SU-DHL-6 (cell line): ENCODE measurements around the gene HEATR3.

Experiments used
- H2AFZ ChIP-seq: fragments of 200-600 bp; sonication (generic); 2 replicates; pipeline ENCODE4 v1.6.1; 2014; ENCODE audit warnings: low read depth, mild to moderate bottlenecking, moderate library complexity, mixed read lengths, antibody characterized with exemption, low read length; ENCODE audit not compliant: severe bottlenecking
- H3F3A ChIP-seq: fragments of 200-600 bp; shearing (Covaris generic); 2 replicates; pipeline ENCODE4 v1.6.0; 2016; ENCODE audit warnings: antibody characterized with exemption, mild to moderate bottlenecking; ENCODE audit not compliant: insufficient read depth
- H3K27ac ChIP-seq: fragments of 200-600 bp; sonication (generic); 2 replicates; pipeline ENCODE4 v1.5.1; 2016; ENCODE audit warnings: low read depth, mild to moderate bottlenecking, low read length, moderate library complexity, mixed read lengths
- H3K27me3 ChIP-seq: fragments of 200-600 bp; sonication (generic), shearing (Covaris generic); 2 replicates; pipeline ENCODE4 v1.6.0; 2014; ENCODE audit warnings: mild to moderate bottlenecking, low read length
- H3K36me3 ChIP-seq: fragments of 200-600 bp; sonication (generic); 2 replicates; pipeline ENCODE4 v1.6.1; 2014; ENCODE audit warnings: mild to moderate bottlenecking, low read length, mixed read lengths
- H3K4me2 ChIP-seq: fragments of 300-600, 200-600 bp; shearing (Covaris generic), sonication (generic); 2 replicates; pipeline ENCODE4 v1.6.0; 2014; ENCODE audit warnings: low read length, low read depth, mild to moderate bottlenecking; ENCODE audit not compliant: poor library complexity, severe bottlenecking
- H3K4me3 ChIP-seq: fragments of 200-600 bp; sonication (generic); 2 replicates; pipeline ENCODE4 v1.5.1; 2014; ENCODE audit warnings: antibody characterized with exemption, low read length, mild to moderate bottlenecking, mixed read lengths; ENCODE audit not compliant: insufficient read depth, poor library complexity, severe bottlenecking
- H3K79me2 ChIP-seq: fragments of 200-600 bp; sonication (generic); 2 replicates; pipeline ENCODE4 v1.6.1; 2014; ENCODE audit warnings: mild to moderate bottlenecking, low read length, moderate library complexity; ENCODE audit not compliant: insufficient read depth
- H3K9ac ChIP-seq: fragments of 200-600 bp; sonication (generic); 2 replicates; pipeline ENCODE4 v1.7.0; 2014; ENCODE audit warnings: mild to moderate bottlenecking, low read length
- H3K9me2 ChIP-seq: fragments of 200-600 bp; sonication (generic); replicated peaks from 2 replicates; pipeline ENCODE4 v1.6.1; 2014; ENCODE audit warnings: low read length; ENCODE audit not compliant: insufficient read depth
- H3K9me3 ChIP-seq: fragments of 200-600 bp; sonication (generic); 2 replicates; pipeline ENCODE4 v1.6.1; 2014; ENCODE audit warnings: low read length, mixed read lengths; ENCODE audit not compliant: insufficient read depth
- H4K20me1 ChIP-seq: fragments of 200-600 bp; sonication (generic); 2 replicates; pipeline ENCODE4 v1.6.1; 2014; ENCODE audit warnings: low read depth, mild to moderate bottlenecking, antibody characterized with exemption, low read length, moderate library complexity, mixed read lengths
- EZH2phosphoT487 ChIP-seq: fragments of 200-600 bp; sonication (generic), shearing (Covaris generic); conservative IDR thresholded peaks from 2 replicates; pipeline ENCODE4 v1.6.1; 2018; ENCODE audit warnings: mild to moderate bottlenecking, antibody characterized with exemption, low read length, moderate library complexity, mixed read lengths
- TF ChIP-seq, protein P1 (sequence below): fragments of 200-600 bp; sonication (generic); IDR thresholded peaks from one replicate; pipeline ENCODE4 v1.5.1; 2017; ENCODE audit warnings: antibody characterized with exemption, mild to moderate bottlenecking, low read length, moderate library complexity; ENCODE audit not compliant: insufficient read depth, poor library complexity, severe bottlenecking

The HEATR3 gene, protein sequence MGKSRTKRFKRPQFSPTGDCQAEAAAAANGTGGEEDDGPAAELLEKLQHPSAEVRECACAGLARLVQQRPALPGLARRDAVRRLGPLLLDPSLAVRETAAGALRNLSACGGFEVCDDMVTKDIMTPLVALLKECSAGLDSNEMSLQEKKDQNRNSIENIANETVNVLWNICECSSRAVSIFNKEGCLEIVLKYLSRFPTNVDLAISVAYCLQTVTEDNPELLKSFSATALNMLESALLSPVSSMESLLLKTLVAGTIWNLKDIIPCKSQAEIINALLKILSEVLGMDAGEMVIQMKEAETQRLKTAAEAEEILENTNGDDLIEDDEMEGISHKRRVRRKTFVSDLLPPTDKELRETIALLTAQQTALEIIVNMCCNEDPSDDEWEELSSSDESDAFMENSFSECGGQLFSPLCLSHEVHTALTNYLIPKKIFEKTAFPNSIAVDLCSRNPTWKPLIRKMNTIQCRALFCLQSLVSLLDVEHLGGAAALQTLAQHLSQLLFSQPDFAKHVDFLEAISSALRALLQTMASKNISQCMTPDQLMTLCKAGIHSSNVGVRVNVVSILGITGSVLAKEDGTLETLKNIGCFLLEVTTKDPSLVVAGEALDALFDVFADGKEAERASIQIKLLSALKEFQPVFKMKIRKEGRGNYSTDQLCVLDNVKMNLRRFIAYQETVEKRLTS

DNA sequence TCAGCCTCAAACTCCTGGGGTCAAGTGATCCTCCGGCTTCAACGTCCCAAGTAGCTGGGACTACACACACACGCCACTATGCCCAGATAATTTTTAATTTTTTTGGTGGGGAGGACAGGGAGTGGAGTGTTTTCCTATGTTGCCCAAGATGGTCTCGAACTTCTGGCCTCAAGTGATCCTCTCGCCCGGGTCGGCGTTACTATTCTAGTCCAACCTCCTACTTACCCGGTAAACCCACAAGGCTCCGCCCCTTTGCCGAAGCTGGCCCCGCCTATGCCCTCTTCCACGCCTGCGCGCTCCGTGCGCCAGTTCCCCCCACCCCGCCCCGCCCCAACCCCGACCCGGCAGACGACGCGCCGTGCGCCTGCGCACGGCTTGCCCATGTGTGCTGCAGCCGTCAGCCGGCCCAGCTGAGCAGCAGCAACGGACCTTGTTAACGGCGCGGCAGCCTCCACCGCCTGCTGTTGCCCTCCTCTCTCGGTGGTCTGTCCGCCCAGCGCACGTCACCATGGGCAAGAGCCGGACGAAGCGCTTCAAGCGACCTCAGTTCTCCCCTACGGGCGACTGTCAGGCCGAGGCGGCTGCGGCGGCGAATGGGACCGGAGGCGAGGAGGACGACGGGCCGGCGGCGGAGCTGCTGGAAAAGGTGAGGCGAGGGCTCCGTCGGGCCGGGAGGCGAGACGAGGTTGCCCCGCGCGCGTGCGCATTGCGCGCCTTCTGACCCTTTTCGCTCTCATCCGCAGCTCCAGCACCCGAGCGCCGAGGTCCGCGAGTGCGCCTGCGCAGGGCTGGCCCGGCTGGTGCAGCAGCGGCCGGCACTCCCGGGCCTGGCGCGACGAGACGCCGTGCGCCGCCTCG is at the start of gene HEATR3:
HEATR3 (plus strand) TSS at position 347 of the 858 bp plus-strand sequence; CDS start at position 509, 162 bp downstream.
- no peaks in the 10 kb centered on the region for H4K20me1 ChIP-seq
- H3K36me3 ChIP-seq: 0 out of 2 replicates have a peak, but pooled peaks cover 6% of the 10 kb centered on the region
- peak within 1 kb of the TSS; percentile 84 for H3K4me3 ChIP-seq
- H3K9me2 ChIP-seq: no peaks in the 10 kb centered on the region
- H2AFZ ChIP-seq: peak within 1 kb of the TSS; percentile 83
- TF ChIP-seq EZH2phosphoT487: no peak
- TF ChIP-seq, protein P1, sequence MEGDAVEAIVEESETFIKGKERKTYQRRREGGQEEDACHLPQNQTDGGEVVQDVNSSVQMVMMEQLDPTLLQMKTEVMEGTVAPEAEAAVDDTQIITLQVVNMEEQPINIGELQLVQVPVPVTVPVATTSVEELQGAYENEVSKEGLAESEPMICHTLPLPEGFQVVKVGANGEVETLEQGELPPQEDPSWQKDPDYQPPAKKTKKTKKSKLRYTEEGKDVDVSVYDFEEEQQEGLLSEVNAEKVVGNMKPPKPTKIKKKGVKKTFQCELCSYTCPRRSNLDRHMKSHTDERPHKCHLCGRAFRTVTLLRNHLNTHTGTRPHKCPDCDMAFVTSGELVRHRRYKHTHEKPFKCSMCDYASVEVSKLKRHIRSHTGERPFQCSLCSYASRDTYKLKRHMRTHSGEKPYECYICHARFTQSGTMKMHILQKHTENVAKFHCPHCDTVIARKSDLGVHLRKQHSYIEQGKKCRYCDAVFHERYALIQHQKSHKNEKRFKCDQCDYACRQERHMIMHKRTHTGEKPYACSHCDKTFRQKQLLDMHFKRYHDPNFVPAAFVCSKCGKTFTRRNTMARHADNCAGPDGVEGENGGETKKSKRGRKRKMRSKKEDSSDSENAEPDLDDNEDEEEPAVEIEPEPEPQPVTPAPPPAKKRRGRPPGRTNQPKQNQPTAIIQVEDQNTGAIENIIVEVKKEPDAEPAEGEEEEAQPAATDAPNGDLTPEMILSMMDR: no peak
- peak within 1 kb of the TSS; percentile 67 for H3K4me2 ChIP-seq
- H3K9ac ChIP-seq: peak within 1 kb of the TSS; percentile 86
- H3K27me3 ChIP-seq: no peaks in the 10 kb centered on the region
- no peaks in the 10 kb centered on the region for H3F3A ChIP-seq
- peaks cover 38% of the 10 kb centered on the region for H3K79me2 ChIP-seq
- H3K9me3 ChIP-seq: no peaks in the 10 kb centered on the region
- peak within 1 kb of the TSS; percentile 91 for H3K27ac ChIP-seq

DNA sequence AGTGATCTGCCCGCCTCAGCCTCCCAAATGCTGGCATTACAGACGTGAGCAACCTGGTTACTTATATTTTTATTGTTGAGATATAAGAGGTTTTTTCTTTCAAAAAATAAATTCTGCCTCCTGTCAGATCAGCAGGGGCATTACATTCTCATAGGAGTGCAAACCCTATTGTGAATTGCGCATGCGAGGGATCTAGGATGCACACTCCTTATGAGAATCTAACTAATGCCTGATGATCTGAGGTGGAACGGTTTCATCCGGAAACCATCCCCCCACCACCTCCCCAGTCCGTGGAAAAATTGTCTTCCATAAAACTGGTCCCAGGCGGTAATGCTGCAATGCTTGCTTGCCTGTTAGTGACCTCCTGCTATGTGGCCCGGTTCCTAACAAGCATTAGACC is 48.2 kb upstream of the HEATR3 start:
- no peak for TF ChIP-seq EZH2phosphoT487
- TF ChIP-seq, protein P1: no peak
- Histone ChIP-seq H3F3A (no peaks in the 10 kb centered on the region), H4K20me1 (no peaks in the 10 kb centered on the region), H3K4me2 (no peak overlapping the region), H2AFZ (no peak overlapping the region), H3K27ac (no peak overlapping the region), H3K27me3 (no peaks in the 10 kb centered on the region), H3K4me3 (no peak overlapping the region), H3K79me2 (no peaks in the 10 kb centered on the region), H3K9me3 (no peaks in the 10 kb centered on the region), H3K9me2 (no peaks in the 10 kb centered on the region), H3K36me3 (no peaks in the 10 kb centered on the region), H3K9ac (no peak overlapping the region)

DNA sequence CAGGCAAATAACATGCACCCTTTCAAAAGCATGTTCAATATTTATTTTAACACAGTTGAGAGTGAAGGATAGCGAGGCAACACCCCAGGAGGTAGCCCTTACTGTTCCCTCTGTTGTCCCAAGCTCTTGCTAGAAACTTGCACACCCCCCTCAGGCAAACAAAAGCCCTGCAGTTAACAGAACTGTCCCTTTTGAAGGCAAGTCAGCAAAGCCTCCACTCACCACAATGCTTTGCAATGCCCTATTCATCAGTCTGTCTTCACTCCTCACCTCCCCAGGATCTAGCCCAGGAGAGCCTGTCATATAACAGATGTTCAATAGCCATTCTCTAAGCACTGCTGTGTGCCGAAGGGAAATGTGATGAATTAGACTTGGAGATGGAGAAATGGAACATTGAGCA is 44.2 kb upstream of the HEATR3 start:
- Histone ChIP-seq H3K4me3 (no peak overlapping the region), H3K36me3 (no peaks in the 10 kb centered on the region), H3K4me2 (no peak overlapping the region), H3K79me2 (peaks cover 15% of the 10 kb centered on the region), H3F3A (no peaks in the 10 kb centered on the region), H3K9ac (no peak overlapping the region), H3K9me3 (no peaks in the 10 kb centered on the region), H2AFZ (no peak overlapping the region), H3K27me3 (no peaks in the 10 kb centered on the region), H3K27ac (no peak overlapping the region), H4K20me1 (no peaks in the 10 kb centered on the region), H3K9me2 (no peaks in the 10 kb centered on the region)
- TF ChIP-seq, protein P1: no peak
- TF ChIP-seq EZH2phosphoT487: no peak
